ENCODE data around the gene PPDPF.

- TF ChIP-seq CTCF (IDR thresholded peaks at IDR 0.05) = no peak
- no peak for TF ChIP-seq POLR2A (IDR thresholded peaks at IDR 0.05)
Observed at GRCh38 chr20:63554361-63555278, 34.1 kb downstream of the PPDPF start.
